Amygdala (tissue), 56 donors: ENCODE results near the gene PDCD4.
"Not testable (repeated sequence)": the region's sequence is repeated elsewhere in the genome, so short reads cannot be mapped to it uniquely, and the experiment has no call there.

Source experiments
- DNase-seq, 56 donors: peaks; one replicate each; lab custom pipeline; 2025; lab: John Stamatoyannopoulos, UW

Gene PDCD4

GRCh38 chr10:110859973-110860376, 11.8 kb upstream of the PDCD4 start:
- DNase-seq: no peak

GRCh38 chr10:110860576-110861241, 11.0 kb upstream of the PDCD4 start:
- no peak for DNase-seq

- DNase-seq: no peak
Observed at GRCh38 chr10:110861476-110861875, 10.3 kb upstream of the PDCD4 start.

GRCh38 chr10:110861930-110862649, 9.6 kb upstream of the PDCD4 start:
- no peak for DNase-seq

GRCh38 chr10:110862961-110863360, 8.8 kb upstream of the PDCD4 start:
- DNase-seq: no peak

- DNase-seq: no peak
Observed at GRCh38 chr10:110863361-110863760, 8.4 kb upstream of the PDCD4 start.

- no peak for DNase-seq
Observed at GRCh38 chr10:110863956-110864355, 7.8 kb upstream of the PDCD4 start.

- peak in 1 of 56 donors; percentile 24 for DNase-seq
Observed at GRCh38 chr10:110864662-110865140, 7.0 kb upstream of the PDCD4 start.

GRCh38 chr10:110865186-110865808, 6.4 kb upstream of the PDCD4 start:
- DNase-seq: no peak

- no peak for DNase-seq
Observed at GRCh38 chr10:110865809-110866482, 5.8 kb upstream of the PDCD4 start.

GRCh38 chr10:110867011-110867806, 4.5 kb upstream of the PDCD4 start:
- not testable (repeated sequence) for DNase-seq

GRCh38 chr10:110867807-110868465, 3.8 kb upstream of the PDCD4 start:
- DNase-seq: no peak

GRCh38 chr10:110868981-110869380, 2.7 kb upstream of the PDCD4 start:
- DNase-seq: no peak

GRCh38 chr10:110870823-110871297, 868 bp upstream of the PDCD4 start:
- no peak for DNase-seq

GRCh38 chr10:110872145-110872983, 636 bp downstream of the PDCD4 start:
- DNase-seq: peak in 38 of 56 donors; percentile 13 to 76 (median 60)

- DNase-seq: no peak
Observed at GRCh38 chr10:110872984-110873923, 1.5 kb downstream of the PDCD4 start.

- DNase-seq: no peak
Observed at GRCh38 chr10:110873951-110874350, 2.2 kb downstream of the PDCD4 start.
